GM12878 (cell line): ENCODE results near the gene IFT81. TPM values are rescaled to one million over a fixed set of nuclear protein-coding genes. Genes with fewer than 3 reads are reported as not detected.

Source experiments
- BACH1 ChIP-seq: fragments of 450-650 bp; IDR thresholded peaks from 2 replicates; pipeline ENCODE4 v1.6.1; 2017; ENCODE audit warnings: mild to moderate bottlenecking, borderline replicate concordance
- CBFB ChIP-seq: IDR thresholded peaks from 2 replicates; pipeline ENCODE4 v1.6.1; 2016; ENCODE audit warnings: antibody characterized with exemption, low read depth
- CREM ChIP-seq: IDR thresholded peaks from 2 replicates; pipeline ENCODE4 v1.6.1; 2014; ENCODE audit warnings: antibody characterized with exemption, low read depth
- EED ChIP-seq: sonication (generic); IDR thresholded peaks from 2 replicates; pipeline ENCODE4 v1.6.1; 2016; ENCODE audit warnings: antibody characterized with exemption, low read depth
- EGR1 ChIP-seq, 2 experiments: IDR thresholded peaks; 1 replicate in 1 of 2; 2 replicates in 1 of 2; pipeline ENCODE4 v1.6.1; 2011 to 2012; ENCODE audit warnings: low read depth in 2 of 2, low read length in 2 of 2, borderline replicate concordance in 1 of 2, mild to moderate bottlenecking in 1 of 2, moderate library complexity in 1 of 2
- GABPA ChIP-seq: IDR thresholded peaks from 2 replicates; pipeline ENCODE4 v1.6.1; 2014; ENCODE audit warnings: antibody characterized with exemption, low read depth, mild to moderate bottlenecking, inconsistent platforms
- HDGF ChIP-seq: fragments of 450-650 bp; IDR thresholded peaks from 2 replicates; pipeline ENCODE4 v1.6.1; 2016; ENCODE audit warnings: antibody characterized with exemption
- MYB ChIP-seq: fragments of 150-350 bp; IDR thresholded peaks from 2 replicates; pipeline ENCODE4 v1.6.1; 2014; ENCODE audit warnings: mild to moderate bottlenecking, low read depth, low read length, borderline replicate concordance
- PAX8 ChIP-seq: fragments of 450-650 bp; IDR thresholded peaks from 2 replicates; pipeline ENCODE4 v1.6.1; 2017; ENCODE audit warnings: mild to moderate bottlenecking, moderate library complexity
- POLR2AphosphoS2 ChIP-seq: IDR thresholded peaks from 2 replicates; pipeline ENCODE4 v1.6.1; 2011; ENCODE audit warnings: low read depth, mild to moderate bottlenecking, low read length, improper control_type of control experiment, moderate library complexity
- POLR2AphosphoS5 ChIP-seq: IDR thresholded peaks from 2 replicates; pipeline ENCODE4 v1.6.1; 2011; ENCODE audit warnings: mild to moderate bottlenecking, low read length, inconsistent platforms
- POU2F2 ChIP-seq: IDR thresholded peaks from 3 replicates; pipeline ENCODE4 v1.6.1; 2011; ENCODE audit warnings: low read depth, mild to moderate bottlenecking, low read length, borderline replicate concordance
- SREBF1 ChIP-seq: IDR thresholded peaks from 2 replicates; pipeline ENCODE4 v1.6.1; 2012; ENCODE audit warnings: mild to moderate bottlenecking, low read length
- ZNF207 ChIP-seq: fragments of 450-650 bp; IDR thresholded peaks from 2 replicates; pipeline ENCODE4 v1.6.1; 2014; ENCODE audit warnings: antibody characterized with exemption, mild to moderate bottlenecking, borderline replicate concordance
- polyA plus RNA-seq, 11 experiments: library from polyadenylated mRNA; depleted of rRNA in 4 of 11; unstranded in 6 of 11; stranded (reverse) in 5 of 11; fragments of >200 nt; fragmentation: Nextera tagmentation in 4 of 11; fragmentation: Illumina TruSeq in 1 of 11; extraction: Ambion mirVana in 4 of 11; extraction: Trizol in 1 of 11; gene quantifications; 1 replicate in 1 of 11; 2 replicates in 10 of 11; pipeline versions ENCODE4 v1.2.1 to v1.2.3, GENCODE V29; 2011 to 2016; ENCODE audit warnings: inconsistent platforms in 2 of 11, missing spikeins in 2 of 11, low read depth in 1 of 11
- total RNA-seq, 4 experiments: library from RNA; depleted of rRNA in 3 of 4; stranded (reverse); fragments of >200 nt in 3 of 4; fragmentation: Illumina TruSeq in 1 of 4; extraction: Trizol in 1 of 4; gene quantifications; 2 replicates each; pipeline versions ENCODE4 v1.2.1 to v1.2.3, GENCODE V29; 2013 to 2021
- TF ChIP-seq, protein P1 (sequence below): fragments of 450-650 bp; formaldehyde crosslinking; IDR thresholded peaks from 2 replicates; pipeline ENCODE4 v1.4.0; 2020; ENCODE audit warnings: mild to moderate bottlenecking, moderate library complexity
- TF ChIP-seq, protein P2 (sequence below): fragments of 150-350 bp; IDR thresholded peaks from 2 replicates; pipeline ENCODE4 v1.6.1; 2014; ENCODE audit warnings: mild to moderate bottlenecking, low read depth, low read length
- TF ChIP-seq, protein P3 (sequence below): IDR thresholded peaks from 2 replicates; pipeline ENCODE4 v1.6.1; 2012; ENCODE audit warnings: low read depth, low read length, improper control_type of control experiment
- TF ChIP-seq, protein P4 (sequence below): fragments of 450-650 bp; IDR thresholded peaks from 2 replicates; pipeline ENCODE4 v1.6.1; 2017; ENCODE audit warnings: mild to moderate bottlenecking, low read depth, inconsistent platforms; ENCODE audit not compliant: poor library complexity, severe bottlenecking
- TF ChIP-seq, protein P5 (sequence below): fragments of 450-650 bp; IDR thresholded peaks from 2 replicates; pipeline ENCODE4 v1.6.1; 2017; ENCODE audit warnings: mild to moderate bottlenecking

The IFT81 gene
- total and polyA plus RNA-seq, 10 of the 15 experiments (the other 5 are each of a cell fraction or from before 2014, with no cell fraction given): 4.1 to 9.9 (median 5.6) TPM

DNA sequence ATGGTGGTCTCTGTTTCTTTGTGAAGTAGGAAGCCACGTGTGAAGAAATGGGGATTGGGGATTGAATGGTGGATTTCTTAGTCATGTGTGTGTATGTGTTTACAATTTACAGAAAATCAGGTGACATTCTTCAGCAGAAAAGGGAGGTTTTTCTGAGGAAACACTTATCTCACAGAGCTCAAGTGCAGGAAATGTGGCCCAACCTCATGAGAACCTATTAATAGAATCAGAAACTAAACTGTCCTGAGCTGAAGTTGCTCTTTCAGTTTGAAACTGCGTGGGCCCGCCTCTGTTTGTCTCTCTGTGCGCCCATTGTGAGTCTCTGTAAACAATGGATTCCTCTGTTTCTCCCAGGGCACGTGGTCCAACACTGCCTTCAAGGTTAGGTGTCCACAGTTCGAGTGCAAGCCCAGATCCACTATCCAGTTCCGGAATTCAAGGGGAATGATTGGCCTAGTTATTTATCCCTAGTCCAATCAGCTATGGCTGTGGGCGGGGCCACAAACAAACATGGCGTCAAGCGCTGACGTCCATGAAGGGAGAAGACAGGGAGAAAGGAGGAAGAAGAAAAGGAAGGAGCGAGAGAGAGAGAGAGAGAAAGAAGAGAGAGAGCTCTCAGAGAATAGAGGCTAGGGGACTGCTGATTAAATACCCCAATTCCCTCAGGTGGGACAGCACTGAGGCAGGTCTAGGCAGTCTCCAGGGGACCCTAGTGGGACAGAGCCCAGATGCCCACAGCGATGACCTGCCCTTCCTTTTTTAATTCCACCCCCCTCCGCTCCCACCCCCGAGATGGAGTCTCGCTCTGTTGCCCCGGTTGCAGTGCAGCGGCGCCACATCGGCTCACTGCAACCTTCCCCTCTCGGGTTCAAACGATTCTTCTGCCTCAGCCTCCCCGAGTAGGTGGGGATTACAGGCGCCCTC lies 44.4 kb upstream of the IFT81 start (continued):
- TF ChIP-seq, protein P1, sequence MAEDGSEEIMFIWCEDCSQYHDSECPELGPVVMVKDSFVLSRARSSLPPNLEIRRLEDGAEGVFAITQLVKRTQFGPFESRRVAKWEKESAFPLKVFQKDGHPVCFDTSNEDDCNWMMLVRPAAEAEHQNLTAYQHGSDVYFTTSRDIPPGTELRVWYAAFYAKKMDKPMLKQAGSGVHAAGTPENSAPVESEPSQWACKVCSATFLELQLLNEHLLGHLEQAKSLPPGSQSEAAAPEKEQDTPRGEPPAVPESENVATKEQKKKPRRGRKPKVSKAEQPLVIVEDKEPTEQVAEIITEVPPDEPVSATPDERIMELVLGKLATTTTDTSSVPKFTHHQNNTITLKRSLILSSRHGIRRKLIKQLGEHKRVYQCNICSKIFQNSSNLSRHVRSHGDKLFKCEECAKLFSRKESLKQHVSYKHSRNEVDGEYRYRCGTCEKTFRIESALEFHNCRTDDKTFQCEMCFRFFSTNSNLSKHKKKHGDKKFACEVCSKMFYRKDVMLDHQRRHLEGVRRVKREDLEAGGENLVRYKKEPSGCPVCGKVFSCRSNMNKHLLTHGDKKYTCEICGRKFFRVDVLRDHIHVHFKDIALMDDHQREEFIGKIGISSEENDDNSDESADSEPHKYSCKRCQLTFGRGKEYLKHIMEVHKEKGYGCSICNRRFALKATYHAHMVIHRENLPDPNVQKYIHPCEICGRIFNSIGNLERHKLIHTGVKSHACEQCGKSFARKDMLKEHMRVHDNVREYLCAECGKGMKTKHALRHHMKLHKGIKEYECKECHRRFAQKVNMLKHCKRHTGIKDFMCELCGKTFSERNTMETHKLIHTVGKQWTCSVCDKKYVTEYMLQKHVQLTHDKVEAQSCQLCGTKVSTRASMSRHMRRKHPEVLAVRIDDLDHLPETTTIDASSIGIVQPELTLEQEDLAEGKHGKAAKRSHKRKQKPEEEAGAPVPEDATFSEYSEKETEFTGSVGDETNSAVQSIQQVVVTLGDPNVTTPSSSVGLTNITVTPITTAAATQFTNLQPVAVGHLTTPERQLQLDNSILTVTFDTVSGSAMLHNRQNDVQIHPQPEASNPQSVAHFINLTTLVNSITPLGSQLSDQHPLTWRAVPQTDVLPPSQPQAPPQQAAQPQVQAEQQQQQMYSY (CRISPR knock-in tag): no peak
- TF ChIP-seq PAX8 (no peak), GABPA (0 out of 2 replicates have a peak, but pooled peaks have one; percentile 29), CBFB (0 out of 2 replicates have a peak, but pooled peaks have one; percentile 63), ZNF207 (peak; percentile 59; the same call in 1 of the 2 replicates), HDGF (no peak), POLR2AphosphoS5 (peak; percentile 67), POLR2AphosphoS2 (no peak), EGR1 (IDR thresholded peaks at IDR 0.05; ENCODE audit: borderline replicate concordance in 1 of 2, low read depth in 2 of 2, low read length in 2 of 2) (peak in 1 of 2 experiments; percentile 73; a peak in 1 of 3 replicates), CREM (peak; percentile 45), SREBF1 (no peak), POU2F2 (peak; percentile 59; the same call in 1 of the 3 replicates), BACH1 (peak; percentile 22; the same call in 1 of the 2 replicates), MYB (no peak), EED (peak; percentile 55)
- TF ChIP-seq, protein P2, sequence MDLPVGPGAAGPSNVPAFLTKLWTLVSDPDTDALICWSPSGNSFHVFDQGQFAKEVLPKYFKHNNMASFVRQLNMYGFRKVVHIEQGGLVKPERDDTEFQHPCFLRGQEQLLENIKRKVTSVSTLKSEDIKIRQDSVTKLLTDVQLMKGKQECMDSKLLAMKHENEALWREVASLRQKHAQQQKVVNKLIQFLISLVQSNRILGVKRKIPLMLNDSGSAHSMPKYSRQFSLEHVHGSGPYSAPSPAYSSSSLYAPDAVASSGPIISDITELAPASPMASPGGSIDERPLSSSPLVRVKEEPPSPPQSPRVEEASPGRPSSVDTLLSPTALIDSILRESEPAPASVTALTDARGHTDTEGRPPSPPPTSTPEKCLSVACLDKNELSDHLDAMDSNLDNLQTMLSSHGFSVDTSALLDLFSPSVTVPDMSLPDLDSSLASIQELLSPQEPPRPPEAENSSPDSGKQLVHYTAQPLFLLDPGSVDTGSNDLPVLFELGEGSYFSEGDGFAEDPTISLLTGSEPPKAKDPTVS: no peak
- TF ChIP-seq, protein P3, sequence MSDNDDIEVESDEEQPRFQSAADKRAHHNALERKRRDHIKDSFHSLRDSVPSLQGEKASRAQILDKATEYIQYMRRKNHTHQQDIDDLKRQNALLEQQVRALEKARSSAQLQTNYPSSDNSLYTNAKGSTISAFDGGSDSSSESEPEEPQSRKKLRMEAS: no peak; the same call in 1 of the 2 replicates
- TF ChIP-seq, protein P4, sequence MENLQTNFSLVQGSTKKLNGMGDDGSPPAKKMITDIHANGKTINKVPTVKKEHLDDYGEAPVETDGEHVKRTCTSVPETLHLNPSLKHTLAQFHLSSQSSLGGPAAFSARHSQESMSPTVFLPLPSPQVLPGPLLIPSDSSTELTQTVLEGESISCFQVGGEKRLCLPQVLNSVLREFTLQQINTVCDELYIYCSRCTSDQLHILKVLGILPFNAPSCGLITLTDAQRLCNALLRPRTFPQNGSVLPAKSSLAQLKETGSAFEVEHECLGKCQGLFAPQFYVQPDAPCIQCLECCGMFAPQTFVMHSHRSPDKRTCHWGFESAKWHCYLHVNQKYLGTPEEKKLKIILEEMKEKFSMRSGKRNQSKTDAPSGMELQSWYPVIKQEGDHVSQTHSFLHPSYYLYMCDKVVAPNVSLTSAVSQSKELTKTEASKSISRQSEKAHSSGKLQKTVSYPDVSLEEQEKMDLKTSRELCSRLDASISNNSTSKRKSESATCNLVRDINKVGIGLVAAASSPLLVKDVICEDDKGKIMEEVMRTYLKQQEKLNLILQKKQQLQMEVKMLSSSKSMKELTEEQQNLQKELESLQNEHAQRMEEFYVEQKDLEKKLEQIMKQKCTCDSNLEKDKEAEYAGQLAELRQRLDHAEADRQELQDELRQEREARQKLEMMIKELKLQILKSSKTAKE: peak; percentile 68
- TF ChIP-seq, protein P5, sequence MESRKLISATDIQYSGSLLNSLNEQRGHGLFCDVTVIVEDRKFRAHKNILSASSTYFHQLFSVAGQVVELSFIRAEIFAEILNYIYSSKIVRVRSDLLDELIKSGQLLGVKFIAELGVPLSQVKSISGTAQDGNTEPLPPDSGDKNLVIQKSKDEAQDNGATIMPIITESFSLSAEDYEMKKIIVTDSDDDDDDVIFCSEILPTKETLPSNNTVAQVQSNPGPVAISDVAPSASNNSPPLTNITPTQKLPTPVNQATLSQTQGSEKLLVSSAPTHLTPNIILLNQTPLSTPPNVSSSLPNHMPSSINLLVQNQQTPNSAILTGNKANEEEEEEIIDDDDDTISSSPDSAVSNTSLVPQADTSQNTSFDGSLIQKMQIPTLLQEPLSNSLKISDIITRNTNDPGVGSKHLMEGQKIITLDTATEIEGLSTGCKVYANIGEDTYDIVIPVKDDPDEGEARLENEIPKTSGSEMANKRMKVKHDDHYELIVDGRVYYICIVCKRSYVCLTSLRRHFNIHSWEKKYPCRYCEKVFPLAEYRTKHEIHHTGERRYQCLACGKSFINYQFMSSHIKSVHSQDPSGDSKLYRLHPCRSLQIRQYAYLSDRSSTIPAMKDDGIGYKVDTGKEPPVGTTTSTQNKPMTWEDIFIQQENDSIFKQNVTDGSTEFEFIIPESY: no peak
